Uterus (tissue), 2 donors: ENCODE measurements around the gene ZC3H7A.

ENCODE experiments used
- CTCF ChIP-seq, 4 experiments: fragments of 200-600 bp in 2 of 4; fragments of 450-650 bp in 2 of 4; sonication (generic) in 2 of 4; IDR thresholded peaks; one replicate each; pipeline ENCODE4 v1.5.1; 2016 to 2019; ENCODE audit warnings: antibody characterized with exemption in 4 of 4, mild to moderate bottlenecking in 2 of 4, moderate library complexity in 1 of 4
- POLR2A ChIP-seq, 2 donors: fragments of 450-650 bp; IDR thresholded peaks; one replicate each; pipeline ENCODE4 v1.6.1; 2016; ENCODE audit warnings: antibody characterized with exemption in 2 of 2, mild to moderate bottlenecking in 1 of 2, moderate library complexity in 1 of 2

GRCh38 chr16:11717811-11718210 is 79.2 kb downstream of the ZC3H7A start:
- no peak for TF ChIP-seq POLR2A (IDR thresholded peaks at IDR 0.05)
- TF ChIP-seq CTCF (IDR thresholded peaks at IDR 0.05), result no peak
